ENCODE results near the gene IFNL4.
"Not testable (repeated sequence)": the region's sequence is repeated elsewhere in the genome, so short reads cannot be mapped to it uniquely, and the experiment has no call there.

- not testable (repeated sequence) for TF ChIP-seq CTCF, POLR2A, EP300 (IDR thresholded peaks at IDR 0.05)
Measured at GRCh38 chr19:39269369-39269768, 20.7 kb upstream of the IFNL4 start.

Data from tibial nerve (tissue), 4 donors.